GM12875 (cell line): ENCODE results near the gene TSPAN14.

Experiments
- H3K4me3 ChIP-seq: one replicate; pipeline ENCODE4 v1.5.1; 2011; ENCODE audit warnings: low read depth, low read length, control low read depth
- CTCF ChIP-seq: IDR thresholded peaks from 2 replicates; pipeline ENCODE4 v1.5.1; 2011; ENCODE audit warnings: low read depth, mild to moderate bottlenecking, control low read depth, inconsistent platforms, low read length, moderate library complexity, borderline replicate concordance; ENCODE audit not compliant: insufficient read depth

Gene TSPAN14, protein sequence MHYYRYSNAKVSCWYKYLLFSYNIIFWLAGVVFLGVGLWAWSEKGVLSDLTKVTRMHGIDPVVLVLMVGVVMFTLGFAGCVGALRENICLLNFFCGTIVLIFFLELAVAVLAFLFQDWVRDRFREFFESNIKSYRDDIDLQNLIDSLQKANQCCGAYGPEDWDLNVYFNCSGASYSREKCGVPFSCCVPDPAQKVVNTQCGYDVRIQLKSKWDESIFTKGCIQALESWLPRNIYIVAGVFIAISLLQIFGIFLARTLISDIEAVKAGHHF

DNA sequence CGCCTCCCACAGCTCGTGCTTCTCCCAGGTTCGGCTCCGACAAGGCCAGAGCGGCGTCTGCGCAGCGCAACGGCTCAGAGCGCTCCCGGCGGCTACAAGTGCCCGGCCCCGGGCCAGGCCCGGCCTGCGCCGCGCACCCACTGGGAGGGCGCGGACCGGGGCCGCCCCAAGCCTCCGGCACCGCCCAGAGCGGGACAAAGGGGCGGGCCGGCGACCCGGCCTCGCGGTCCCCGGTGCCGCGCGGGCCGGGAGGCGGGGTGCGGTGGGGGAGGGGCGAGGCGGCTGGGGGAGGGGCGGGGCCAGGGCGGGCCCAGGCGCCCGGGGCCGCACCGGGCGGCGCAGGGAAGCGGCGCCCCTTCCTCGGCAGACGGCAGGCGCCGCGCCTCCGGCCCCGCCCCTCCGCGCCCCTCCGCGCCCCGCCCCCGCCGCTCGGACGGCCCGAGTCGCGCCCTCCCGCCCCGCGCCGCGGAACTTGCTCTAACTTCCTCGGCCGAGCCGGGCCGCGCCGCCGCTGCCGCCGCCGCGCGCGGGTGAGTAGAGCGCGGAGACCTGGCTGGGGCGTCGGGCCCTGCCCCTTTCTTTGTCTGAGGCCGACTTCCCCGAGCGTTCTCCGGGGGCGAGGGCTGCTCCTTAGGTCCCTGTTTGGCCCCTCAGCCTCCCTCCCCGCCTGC is at the start of gene TSPAN14:
TSS of gene TSPAN14 (plus strand) at position 469 of the 671 bp plus-strand sequence. CDS start 34,924 bp downstream, outside the sequence.
- H3K4me3 ChIP-seq = peak within 1 kb of the TSS; percentile 80
- no peak for TF ChIP-seq CTCF

DNA sequence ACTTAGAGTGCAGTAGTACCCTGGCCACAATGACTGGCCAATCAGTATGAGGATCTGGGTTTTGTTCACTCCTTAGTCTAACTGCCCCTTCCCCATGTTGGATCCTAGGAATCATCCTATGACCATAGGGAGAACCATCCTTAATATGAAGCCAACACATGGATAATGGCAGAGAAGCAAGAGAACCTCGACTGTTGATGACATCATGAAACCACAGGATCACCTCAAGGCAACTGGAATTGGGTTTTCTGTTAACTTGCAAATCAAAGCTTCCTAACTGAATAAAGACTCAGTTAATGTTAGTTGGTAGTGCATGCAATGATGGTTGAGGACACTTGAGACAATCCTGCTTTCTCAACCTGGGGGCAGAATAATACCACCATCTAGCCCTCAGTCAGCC is 49.1 kb upstream of the TSPAN14 start:
- TF ChIP-seq CTCF = no peak
- no peak overlapping the region for H3K4me3 ChIP-seq

GRCh38 chr10:80405626-80406025 is 48.5 kb upstream of the TSPAN14 start:
- TF ChIP-seq CTCF = no peak
- H3K4me3 ChIP-seq = no peak overlapping the region

DNA sequence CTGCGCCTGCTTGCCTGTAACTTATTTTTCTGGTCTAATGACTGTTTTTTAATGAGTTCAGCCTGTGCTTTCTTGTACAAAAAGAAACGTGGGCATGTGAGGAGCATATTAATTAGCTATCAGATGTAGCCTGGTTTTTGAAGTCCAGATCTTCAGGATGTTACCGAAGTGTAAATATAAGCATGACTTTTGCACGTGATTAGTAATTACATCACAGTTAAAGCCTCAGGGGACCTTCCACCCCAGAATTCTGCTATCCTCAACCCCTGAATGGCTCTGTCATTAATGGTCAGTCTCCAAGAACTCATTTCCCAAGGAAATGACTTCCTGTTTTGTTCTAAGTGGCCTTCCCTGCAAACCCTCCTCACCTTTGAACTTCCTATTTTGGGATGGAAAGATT is 47.9 kb upstream of the TSPAN14 start:
- TF ChIP-seq CTCF = no peak
- H3K4me3 ChIP-seq = no peak overlapping the region

DNA sequence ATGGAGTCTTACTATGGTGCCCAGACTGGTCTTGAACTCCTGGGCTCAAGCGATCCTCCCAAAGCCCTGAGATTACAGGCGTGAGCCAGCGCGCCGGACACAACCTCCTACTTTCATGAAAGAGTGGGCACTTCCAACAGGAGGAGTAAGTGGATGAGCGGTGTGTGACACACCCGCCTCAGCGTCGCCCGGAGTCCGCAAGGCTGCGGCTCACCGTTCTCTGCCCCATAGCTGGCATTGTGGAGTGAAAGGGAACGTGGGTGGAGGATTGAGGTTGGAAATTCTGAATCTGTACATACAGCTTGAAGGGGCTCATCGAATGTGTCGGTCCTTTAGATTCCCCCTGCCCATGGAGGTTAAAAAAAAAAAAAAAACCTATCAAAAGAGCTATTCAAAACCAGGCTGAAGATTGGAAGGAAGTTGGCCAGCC is 46.3 kb upstream of the TSPAN14 start:
- H3K4me3 ChIP-seq = peak overlapping the region; percentile 81
- TF ChIP-seq CTCF = no peak

DNA sequence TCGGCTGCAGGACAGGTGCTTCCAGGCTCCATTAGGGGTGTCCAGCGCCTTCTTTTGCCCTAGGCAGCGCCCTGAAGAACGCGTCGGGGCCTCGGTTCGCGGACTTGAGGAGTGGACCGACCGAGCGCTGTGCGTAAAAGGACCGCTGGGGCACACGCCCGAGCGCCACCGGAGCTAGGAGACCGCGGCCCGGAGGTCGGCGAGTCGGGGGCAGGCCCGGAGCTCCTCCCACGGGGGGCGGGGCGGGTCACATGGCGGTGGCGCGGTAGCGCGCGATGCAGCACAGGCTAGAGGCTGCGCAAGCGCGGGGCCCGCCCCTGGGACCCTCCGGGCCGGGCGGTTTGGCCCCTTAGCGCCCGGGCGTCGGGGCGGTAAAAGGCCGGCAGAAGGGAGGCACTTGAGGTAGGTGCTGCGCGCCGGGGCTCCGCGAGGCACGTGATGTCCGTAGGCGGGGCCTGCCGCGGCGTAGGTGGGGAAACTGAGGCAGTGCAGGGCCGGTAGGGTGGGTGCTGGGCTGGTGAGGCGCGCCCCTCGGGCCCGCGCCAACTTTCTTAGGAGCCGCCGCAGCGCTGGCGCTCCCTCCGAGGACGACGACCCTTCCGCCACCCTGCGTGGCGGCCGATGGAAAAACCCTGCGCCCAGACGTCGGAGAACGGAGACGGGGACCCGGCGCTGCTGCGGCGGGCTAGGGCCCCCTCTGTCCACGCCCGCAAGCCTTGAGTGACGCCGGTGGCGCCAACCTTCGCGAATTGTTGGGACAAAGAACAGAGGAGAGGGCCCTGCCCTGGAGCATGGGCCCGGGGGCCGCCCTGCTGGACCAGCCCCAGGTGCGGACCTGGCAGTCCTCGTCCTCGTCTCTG is 45.6 kb upstream of the TSPAN14 start, which contains the start of gene PRXL2A:
TSS of gene PRXL2A (plus strand) at position 310 of the 860 bp plus-strand sequence. CDS start 11,917 bp downstream, outside the sequence.
- no peak for TF ChIP-seq CTCF
- H3K4me3 ChIP-seq = peak within 1 kb of the TSS; percentile 81
